OCI-LY7 (cell line): ENCODE results near the gene CAP1. TPM values are rescaled to one million over a fixed set of nuclear protein-coding genes. Genes with fewer than 3 reads are reported as not detected.

Source experiments
- BruUV-seq: library from RNA; stranded (reverse); fragments of 400-500 nt; replicated peaks from 2 replicates; lab custom pipeline; 2021; lab: Mats Ljungman, UMichigan
- CTCF ChIA-PET: fragments of 300-600 bp; sonication (Branson Sonifier 250); formaldehyde crosslinking; loops from one replicate; lab custom pipeline; 2022; ENCODE audit warnings: antibody characterized with exemption; ENCODE audit not compliant: unreplicated experiment; lab: Charles Lee
- POLR2A ChIA-PET: fragments of 300-600 bp; sonication (Branson Sonifier 250); formaldehyde crosslinking; loops from one replicate; lab custom pipeline; 2022; ENCODE audit warnings: antibody characterized with exemption; lab: Charles Lee
- DNase-seq: peaks from one replicate; pipeline ENCODE4 v3.0.0-alpha.2; 2015; ENCODE audit warnings: low spot score
- H2AFZ ChIP-seq: fragments of 200-600 bp; sonication (generic), shearing (Covaris generic); 2 replicates; pipeline ENCODE4 v1.6.1; 2014; ENCODE audit warnings: mild to moderate bottlenecking, antibody characterized with exemption, low read length, moderate library complexity
- H3K27ac ChIP-seq: fragments of 200-600 bp; sonication (generic); 2 replicates; pipeline ENCODE4 v1.5.1; 2014; ENCODE audit warnings: mixed run types, low read depth, mild to moderate bottlenecking, moderate library complexity, low read length, inconsistent platforms; ENCODE audit not compliant: poor library complexity, severe bottlenecking
- H3K36me3 ChIP-seq: fragments of 200-600 bp; sonication (generic); 2 replicates; pipeline ENCODE4 v1.6.1; 2014; ENCODE audit warnings: mild to moderate bottlenecking, antibody characterized with exemption, low read length, moderate library complexity, mixed read lengths; ENCODE audit not compliant: insufficient read depth
- H3K4me1 ChIP-seq: fragments of 200-600 bp; sonication (generic); 2 replicates; pipeline ENCODE4 v1.5.1; 2014; ENCODE audit warnings: mild to moderate bottlenecking, low read length; ENCODE audit not compliant: insufficient read depth, poor library complexity, severe bottlenecking
- H3K4me2 ChIP-seq: fragments of 200-600 bp; sonication (generic); 2 replicates; pipeline ENCODE4 v1.6.1; 2014; ENCODE audit warnings: mild to moderate bottlenecking, low read length
- H3K4me3 ChIP-seq: fragments of 200-600 bp; sonication (generic); 2 replicates; pipeline ENCODE4 v1.5.1; 2014; ENCODE audit warnings: mild to moderate bottlenecking, low read depth, low read length; ENCODE audit not compliant: poor library complexity, severe bottlenecking
- H3K79me2 ChIP-seq: fragments of 200-600 bp; sonication (generic); 2 replicates; pipeline ENCODE4 v1.6.1; 2016; ENCODE audit warnings: low read depth, mild to moderate bottlenecking, low read length, moderate library complexity, mixed read lengths; ENCODE audit not compliant: insufficient read depth
- H3K9me2 ChIP-seq: fragments of 200-600 bp; sonication (generic); 2 replicates; pipeline ENCODE4 v1.6.1; 2016; ENCODE audit warnings: mild to moderate bottlenecking, low read length, mixed read lengths; ENCODE audit not compliant: insufficient read depth
- H3K9me3 ChIP-seq: fragments of 200-600 bp; sonication (generic); 2 replicates; pipeline ENCODE4 v1.6.1; 2014; ENCODE audit warnings: mild to moderate bottlenecking, mixed run types, low read length, mixed read lengths
- H4K20me1 ChIP-seq: fragments of 200-600 bp; sonication (generic); 2 replicates; pipeline ENCODE4 v1.6.1; 2014; ENCODE audit warnings: mild to moderate bottlenecking, antibody characterized with exemption, low read length, moderate library complexity, mixed read lengths; ENCODE audit not compliant: insufficient read depth
- CTCF ChIP-seq: fragments of 200-600 bp; sonication (generic); conservative IDR thresholded peaks from 2 replicates; pipeline ENCODE4 v1.5.1; 2014; ENCODE audit warnings: mild to moderate bottlenecking, antibody characterized with exemption, low read length, moderate library complexity, mixed read lengths
- EZH2phosphoT487 ChIP-seq: fragments of 200-600 bp; sonication (generic); IDR thresholded peaks from 2 replicates; pipeline ENCODE4 v1.6.1; 2018; ENCODE audit warnings: low read depth, borderline replicate concordance, mild to moderate bottlenecking, mixed run types, antibody characterized with exemption, low read length, moderate library complexity, mixed read lengths
- intact Hi-C: fragments of 100-400 bp; cut with micrococcal nuclease; formaldehyde crosslinking; loops from one replicate; pipeline ENCODE4 v1.10.0; 2022; ENCODE audit not compliant: unreplicated experiment
- total RNA-seq, 2 experiments: library from RNA; depleted of rRNA in 1 of 2; stranded (reverse); fragments of >200 nt in 1 of 2; shearing (Covaris generic) in 1 of 2; gene quantifications; 2 replicates each; pipeline ENCODE4 v1.2.3, GENCODE V29; 2014 to 2022

CAP1 gene
- total RNA-seq, 2 experiments from 2014 or later = 193 to 296 TPM

- peak overlapping the region; percentile 12 for H3K4me3 ChIP-seq
- H3K79me2 ChIP-seq = peaks cover 84% of the 10 kb centered on the region
- peaks cover 24% of the 10 kb centered on the region; the same call in 1 of the 2 replicates for H4K20me1 ChIP-seq
- CTCF ChIA-PET = interaction anchor here (0.7 kb wide), 1 partner anchor 14 kb away, joined by 3 read pairs; no protein-coding TSS in a partner anchor
- no peaks in the 10 kb centered on the region for H3K9me2 ChIP-seq
- POLR2A ChIA-PET = interaction anchor here (1.2 to 2.8 kb wide), 2 partner anchors 13 to 16 kb away, joined by 6 to 13 read pairs; no protein-coding TSS in a partner anchor
- TF ChIP-seq CTCF = no peak
- no peak for TF ChIP-seq EZH2phosphoT487
- H2AFZ ChIP-seq = no peak overlapping the region
- peaks cover 66% of the 10 kb centered on the region for H3K36me3 ChIP-seq
- H3K9me3 ChIP-seq = no peaks in the 10 kb centered on the region
- peaks cover 41% of the 10 kb centered on the region for H3K4me1 ChIP-seq
- no TSS peak for BruUV-seq
- peak; percentile 22 for DNase-seq
- intact Hi-C loops = no loop called here
- H3K4me2 ChIP-seq = peak overlapping the region; percentile 99
- H3K27ac ChIP-seq = peak overlapping the region; percentile 12
These were observed 3.6 kb downstream of the CAP1 start for GRCh38 chr1:40044110-40044509.

- CTCF ChIA-PET = interaction anchor here (1.4 kb wide), 1 partner anchor 12 kb away, joined by 3 read pairs; no protein-coding TSS in a partner anchor
These were observed 4.7 kb downstream of the CAP1 start for GRCh38 chr1:40045182-40045581.

GRCh38 chr1:40045766-40046165, 5.2 kb downstream of the CAP1 start:
- Histone ChIP-seq H4K20me1 (peaks cover 24% of the 10 kb centered on the region; the same call in 1 of the 2 replicates), H3K4me2 (no peak overlapping the region), H3K27ac (no peak overlapping the region), H3K4me3 (no peak overlapping the region), H3K9me2 (no peaks in the 10 kb centered on the region), H3K9me3 (no peaks in the 10 kb centered on the region), H3K79me2 (peaks cover 96% of the 10 kb centered on the region), H3K4me1 (peaks cover 39% of the 10 kb centered on the region), H3K36me3 (peaks cover 78% of the 10 kb centered on the region), H2AFZ (no peak overlapping the region)
- TF ChIP-seq CTCF (no peak), EZH2phosphoT487 (no peak)
- ChIA-PET CTCF (interaction anchor here (1.4 kb wide), 1 partner anchor 11 kb away, joined by 3 read pairs; no protein-coding TSS in a partner anchor), POLR2A (interaction anchor here (2.8 kb wide), 1 partner anchor 12 kb away, joined by 13 read pairs; no protein-coding TSS in a partner anchor)
- intact Hi-C loops = no loop called here
- no peak for DNase-seq
- no TSS peak for BruUV-seq

More at GRCh38 chr1:40045182-40045581, 4.7 kb downstream of the CAP1 start:
- H3K27ac ChIP-seq = no peak overlapping the region
- intact Hi-C loops = no loop called here
- BruUV-seq = no TSS peak
- H4K20me1 ChIP-seq = peaks cover 24% of the 10 kb centered on the region; the same call in 1 of the 2 replicates
- DNase-seq = no peak
- no peaks in the 10 kb centered on the region for H3K9me3 ChIP-seq
- H3K4me2 ChIP-seq = no peak overlapping the region
- peaks cover 93% of the 10 kb centered on the region for H3K79me2 ChIP-seq
- no peak overlapping the region for H2AFZ ChIP-seq
- no peak overlapping the region for H3K4me3 ChIP-seq
- peaks cover 37% of the 10 kb centered on the region for H3K4me1 ChIP-seq
- TF ChIP-seq EZH2phosphoT487 = no peak
- no peaks in the 10 kb centered on the region for H3K9me2 ChIP-seq
- POLR2A ChIA-PET = interaction anchor here (2.8 kb wide), 1 partner anchor 12 kb away, joined by 13 read pairs; no protein-coding TSS in a partner anchor
- peaks cover 75% of the 10 kb centered on the region for H3K36me3 ChIP-seq
